Measurements from ENCODE around the gene NLRC3.

The NLRC3 gene

GRCh38 chr16:3578610-3579551 lies 1.7 kb upstream of the NLRC3 start:
- Histone ChIP-seq H3K4me3 (ENCODE audit: insufficient read length, low read depth) (no peak overlapping the region), H3K4me1 (ENCODE audit: insufficient read depth, insufficient read length) (peaks cover 28% of the 10 kb centered on the region), H3K9ac (ENCODE audit: insufficient read length, low read depth) (peak overlapping the region; percentile 61), H3K27me3 (ENCODE audit: insufficient read depth, insufficient read length) (no peaks in the 10 kb centered on the region), H3K9me3 (ENCODE audit: insufficient read depth, low read length) (no peaks in the 10 kb centered on the region), H3K36me3 (ENCODE audit: insufficient read depth, insufficient read length, low read length) (peaks cover 30% of the 10 kb centered on the region)
- no peak for TF ChIP-seq YY1 (IDR thresholded peaks at IDR 0.05; ENCODE audit: insufficient read depth, insufficient read length)
- TF ChIP-seq SUZ12 (IDR thresholded peaks at IDR 0.05; ENCODE audit: extremely low read depth, insufficient read depth, insufficient read length), result no peak
- no peak for TF ChIP-seq ZNF274 (IDR thresholded peaks at IDR 0.05; ENCODE audit: low read depth, low read length)
- DNase-seq (ENCODE audit: low read depth, low spot score), result no peak

- peaks cover 28% of the 10 kb centered on the region for H3K4me1 ChIP-seq (ENCODE audit: insufficient read depth, insufficient read length)
- H3K4me3 ChIP-seq (ENCODE audit: insufficient read length, low read depth), result no peak overlapping the region
- no peaks in the 10 kb centered on the region for H3K27me3 ChIP-seq (ENCODE audit: insufficient read depth, insufficient read length)
- DNase-seq (ENCODE audit: low read depth, low spot score), result no peak
- no peaks in the 10 kb centered on the region for H3K9me3 ChIP-seq (ENCODE audit: insufficient read depth, low read length)
- H3K36me3 ChIP-seq (ENCODE audit: insufficient read depth, insufficient read length, low read length), result peaks cover 23% of the 10 kb centered on the region
- no peak overlapping the region for H3K9ac ChIP-seq (ENCODE audit: insufficient read length, low read depth)
- TF ChIP-seq YY1 (IDR thresholded peaks at IDR 0.05; ENCODE audit: insufficient read depth, insufficient read length), result no peak
- no peak for TF ChIP-seq ZNF274 (IDR thresholded peaks at IDR 0.05; ENCODE audit: low read depth, low read length)
- no peak for TF ChIP-seq SUZ12 (IDR thresholded peaks at IDR 0.05; ENCODE audit: extremely low read depth, insufficient read depth, insufficient read length)
These were observed 918 bp upstream of the NLRC3 start for GRCh38 chr16:3578121-3578520.

GRCh38 chr16:3576211-3576610 lies 992 bp downstream of the NLRC3 start:
- TF ChIP-seq ZNF274 (IDR thresholded peaks at IDR 0.05; ENCODE audit: low read depth, low read length) (no peak), SUZ12 (IDR thresholded peaks at IDR 0.05; ENCODE audit: extremely low read depth, insufficient read depth, insufficient read length) (no peak)
- H3K27me3 ChIP-seq (ENCODE audit: insufficient read depth, insufficient read length), result no peaks in the 10 kb centered on the region
- H3K4me1 ChIP-seq (ENCODE audit: insufficient read depth, insufficient read length), result peaks cover 28% of the 10 kb centered on the region
- peaks cover 3% of the 10 kb centered on the region for H3K9me3 ChIP-seq (ENCODE audit: insufficient read depth, low read length)
- no peak overlapping the region for H3K9ac ChIP-seq (ENCODE audit: insufficient read length, low read depth)
- peaks cover 5% of the 10 kb centered on the region for H3K36me3 ChIP-seq (ENCODE audit: insufficient read depth, insufficient read length, low read length)
- no peak overlapping the region for H3K4me3 ChIP-seq (ENCODE audit: insufficient read length, low read depth)
- no peak for DNase-seq (ENCODE audit: low read depth, low spot score)

- TF ChIP-seq SUZ12 (IDR thresholded peaks at IDR 0.05; ENCODE audit: extremely low read depth, insufficient read depth, insufficient read length) (no peak), YY1 (IDR thresholded peaks at IDR 0.05; ENCODE audit: insufficient read depth, insufficient read length) (no peak), ZNF274 (IDR thresholded peaks at IDR 0.05; ENCODE audit: low read depth, low read length) (no peak)
- Histone ChIP-seq H3K4me3 (ENCODE audit: insufficient read length, low read depth) (no peak overlapping the region), H3K27me3 (ENCODE audit: insufficient read depth, insufficient read length) (no peaks in the 10 kb centered on the region), H3K9ac (ENCODE audit: insufficient read length, low read depth) (no peak overlapping the region), H3K4me1 (ENCODE audit: insufficient read depth, insufficient read length) (peaks cover 28% of the 10 kb centered on the region), H3K36me3 (ENCODE audit: insufficient read depth, insufficient read length, low read length) (no peaks in the 10 kb centered on the region), H3K9me3 (ENCODE audit: insufficient read depth, low read length) (peaks cover 10% of the 10 kb centered on the region)
- DNase-seq (ENCODE audit: low read depth, low spot score), result no peak
These were observed 1.7 kb downstream of the NLRC3 start for GRCh38 chr16:3575491-3575890.

- no peak overlapping the region for H3K4me3 ChIP-seq (ENCODE audit: insufficient read length, low read depth)
- no peaks in the 10 kb centered on the region for H3K27me3 ChIP-seq (ENCODE audit: insufficient read depth, insufficient read length)
- peaks cover 19% of the 10 kb centered on the region for H3K4me1 ChIP-seq (ENCODE audit: insufficient read depth, insufficient read length)
- no peak for TF ChIP-seq YY1 (IDR thresholded peaks at IDR 0.05; ENCODE audit: insufficient read depth, insufficient read length)
- no peak for TF ChIP-seq SUZ12 (IDR thresholded peaks at IDR 0.05; ENCODE audit: extremely low read depth, insufficient read depth, insufficient read length)
- TF ChIP-seq ZNF274 (IDR thresholded peaks at IDR 0.05; ENCODE audit: low read depth, low read length), result no peak
- no peak overlapping the region for H3K9ac ChIP-seq (ENCODE audit: insufficient read length, low read depth)
- H3K36me3 ChIP-seq (ENCODE audit: insufficient read depth, insufficient read length, low read length), result no peaks in the 10 kb centered on the region
- no peak for DNase-seq (ENCODE audit: low read depth, low spot score)
- peaks cover 13% of the 10 kb centered on the region for H3K9me3 ChIP-seq (ENCODE audit: insufficient read depth, low read length)
These were observed 3.0 kb downstream of the NLRC3 start for GRCh38 chr16:3574195-3574594.

- H3K4me3 ChIP-seq (ENCODE audit: insufficient read length, low read depth), result no peak overlapping the region
- no peak for DNase-seq (ENCODE audit: low read depth, low spot score)
- H3K9me3 ChIP-seq (ENCODE audit: insufficient read depth, low read length), result peaks cover 13% of the 10 kb centered on the region
- H3K4me1 ChIP-seq (ENCODE audit: insufficient read depth, insufficient read length), result peaks cover 10% of the 10 kb centered on the region
- H3K36me3 ChIP-seq (ENCODE audit: insufficient read depth, insufficient read length, low read length), result no peaks in the 10 kb centered on the region
- no peaks in the 10 kb centered on the region for H3K27me3 ChIP-seq (ENCODE audit: insufficient read depth, insufficient read length)
- no peak for TF ChIP-seq YY1 (IDR thresholded peaks at IDR 0.05; ENCODE audit: insufficient read depth, insufficient read length)
- TF ChIP-seq ZNF274 (IDR thresholded peaks at IDR 0.05; ENCODE audit: low read depth, low read length), result no peak
- no peak for TF ChIP-seq SUZ12 (IDR thresholded peaks at IDR 0.05; ENCODE audit: extremely low read depth, insufficient read depth, insufficient read length)
- H3K9ac ChIP-seq (ENCODE audit: insufficient read length, low read depth), result no peak overlapping the region
These were observed 3.9 kb downstream of the NLRC3 start for GRCh38 chr16:3573146-3573815.

GRCh38 chr16:3570420-3571062 lies 6.7 kb downstream of the NLRC3 start:
- H3K4me1 ChIP-seq (ENCODE audit: insufficient read depth, insufficient read length), result peaks cover 3% of the 10 kb centered on the region
- no peak overlapping the region for H3K9ac ChIP-seq (ENCODE audit: insufficient read length, low read depth)
- no peaks in the 10 kb centered on the region for H3K27me3 ChIP-seq (ENCODE audit: insufficient read depth, insufficient read length)
- no peak overlapping the region for H3K4me3 ChIP-seq (ENCODE audit: insufficient read length, low read depth)
- peaks cover 13% of the 10 kb centered on the region for H3K9me3 ChIP-seq (ENCODE audit: insufficient read depth, low read length)
- DNase-seq (ENCODE audit: low read depth, low spot score), result peak; percentile 59
- H3K36me3 ChIP-seq (ENCODE audit: insufficient read depth, insufficient read length, low read length), result no peaks in the 10 kb centered on the region
- TF ChIP-seq ZNF274 (IDR thresholded peaks at IDR 0.05; ENCODE audit: low read depth, low read length) (no peak), SUZ12 (IDR thresholded peaks at IDR 0.05; ENCODE audit: extremely low read depth, insufficient read depth, insufficient read length) (no peak), YY1 (IDR thresholded peaks at IDR 0.05; ENCODE audit: insufficient read depth, insufficient read length) (no peak)
